GM19438 (cell line): ENCODE data around the gene C1QL1.

Source experiments
- ATAC-seq: cut with Tn5 transposase; IDR thresholded peaks from one replicate; pipeline ENCODE4 v1.9.1; 2021; ENCODE audit warnings: low read depth; ENCODE audit not compliant: unreplicated experiment

The C1QL1 gene

DNA sequence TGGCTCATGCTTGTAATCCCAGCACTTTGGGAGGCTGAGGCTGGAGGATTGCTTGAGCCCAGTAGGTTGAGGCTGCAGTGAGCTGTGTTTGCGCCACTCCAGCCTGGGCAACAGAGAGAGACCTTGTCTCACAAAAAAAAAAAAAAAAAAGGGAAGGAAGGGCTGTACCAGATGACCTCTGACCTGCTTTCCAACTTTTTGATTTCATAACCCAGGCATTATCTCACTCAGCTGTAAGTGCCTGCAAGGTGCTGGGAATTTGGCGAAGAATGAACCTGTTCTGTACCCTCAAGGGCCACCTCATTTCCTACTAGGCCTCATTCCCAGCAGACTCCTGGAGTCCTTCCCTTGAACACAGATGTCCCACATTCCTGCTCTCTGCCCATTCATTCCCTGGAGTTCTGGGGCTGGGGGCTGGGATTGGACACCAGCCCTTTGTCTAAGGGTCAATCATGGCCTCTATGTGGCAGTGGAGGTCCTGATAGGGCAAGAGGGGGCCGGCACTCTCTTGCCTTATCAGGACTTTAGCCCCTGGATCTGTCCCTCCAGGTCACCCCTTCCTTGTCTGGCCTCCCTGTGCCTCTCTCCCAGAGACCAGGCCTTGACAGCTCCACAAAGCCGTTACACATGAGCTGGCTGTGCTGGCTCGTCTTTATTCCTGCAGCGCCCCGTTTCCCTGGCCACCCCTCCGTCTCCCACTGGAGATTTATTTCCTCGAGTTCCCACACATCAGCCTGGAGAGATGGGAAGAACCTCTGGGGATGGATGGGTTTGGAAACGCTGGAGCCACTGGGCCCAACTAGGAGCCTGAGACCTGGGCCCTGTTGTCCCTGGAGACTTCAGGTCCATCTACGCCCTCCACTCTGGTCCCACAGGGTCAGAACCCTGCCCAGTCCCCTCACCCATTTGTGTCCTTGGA is 52.0 kb downstream of the C1QL1 start:
- ATAC-seq, result no peak

DNA sequence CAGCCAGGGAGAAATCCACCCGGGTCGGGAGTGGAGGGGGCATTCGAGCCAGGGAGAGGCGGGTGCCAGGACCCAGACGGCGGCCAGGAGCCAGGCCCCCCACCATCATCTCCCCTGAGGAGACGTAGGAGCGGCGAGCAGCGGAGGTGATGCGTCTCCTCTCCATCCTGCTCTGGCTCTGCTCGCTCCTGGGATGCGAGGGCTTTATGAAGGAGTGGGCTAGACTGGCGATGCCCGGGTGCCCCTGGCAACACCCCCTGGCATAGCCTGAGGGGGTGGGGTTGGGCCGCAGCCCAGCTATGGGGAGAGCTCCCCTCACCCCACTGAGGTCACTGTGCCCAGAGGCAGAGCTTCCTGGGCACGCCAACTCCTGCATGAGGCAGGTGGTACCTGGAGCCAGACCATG is 52.8 kb downstream of the C1QL1 start, which contains the start of gene GFAP:
GFAP (minus strand) TSS at position 180 of the 406 bp plus-strand sequence; CDS start at position 166, 14 bp downstream.
- ATAC-seq, result no peak

DNA sequence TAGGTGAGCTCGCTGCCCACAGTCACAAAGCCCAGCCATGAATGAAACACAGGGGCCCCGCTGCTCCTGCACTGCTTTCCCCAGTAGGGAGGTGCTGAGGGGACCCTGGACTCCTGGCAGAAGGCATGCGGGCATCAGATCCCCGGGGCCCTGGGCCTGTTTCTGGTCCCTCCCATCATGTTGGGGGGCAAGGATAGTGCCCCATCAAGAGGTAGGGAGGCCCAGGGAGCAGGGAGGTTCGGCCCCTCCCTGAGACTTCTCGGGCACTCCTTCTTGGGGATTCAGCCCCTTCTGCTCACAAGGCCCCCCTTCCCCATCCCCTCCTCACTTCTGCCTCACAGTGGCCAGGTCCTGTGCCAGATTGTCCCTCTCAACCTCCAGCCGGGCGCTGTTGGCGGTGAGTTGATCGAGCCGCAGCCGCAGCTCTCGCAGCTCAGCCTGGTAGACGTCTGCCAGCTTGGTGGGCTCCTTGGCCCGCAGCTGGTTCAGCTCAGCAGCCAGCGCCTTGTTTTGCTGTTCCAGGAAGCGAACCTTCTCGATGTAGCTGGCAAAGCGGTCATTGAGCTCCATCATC is 53.3 kb downstream of the C1QL1 start:
- ATAC-seq, result no peak

DNA sequence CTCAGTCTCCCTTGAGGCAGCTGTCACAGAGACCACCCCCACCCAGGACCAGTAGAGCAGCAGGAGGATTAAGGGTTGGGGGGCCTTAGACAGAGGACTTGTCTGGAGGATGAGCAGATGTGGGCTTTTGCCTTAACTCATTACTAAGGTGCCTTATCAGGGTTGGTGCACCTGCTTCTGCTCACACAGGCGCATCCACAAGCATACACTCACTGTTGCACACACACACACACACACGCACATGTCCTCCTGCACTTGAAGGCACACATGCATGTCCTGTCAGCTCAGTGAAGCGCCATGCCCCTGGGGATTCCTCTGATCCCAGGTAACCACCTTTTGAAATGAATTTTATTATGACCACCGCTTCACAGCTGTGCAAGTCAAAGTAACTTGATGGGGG is 54.0 kb downstream of the C1QL1 start:
- ATAC-seq, result no peak

DNA sequence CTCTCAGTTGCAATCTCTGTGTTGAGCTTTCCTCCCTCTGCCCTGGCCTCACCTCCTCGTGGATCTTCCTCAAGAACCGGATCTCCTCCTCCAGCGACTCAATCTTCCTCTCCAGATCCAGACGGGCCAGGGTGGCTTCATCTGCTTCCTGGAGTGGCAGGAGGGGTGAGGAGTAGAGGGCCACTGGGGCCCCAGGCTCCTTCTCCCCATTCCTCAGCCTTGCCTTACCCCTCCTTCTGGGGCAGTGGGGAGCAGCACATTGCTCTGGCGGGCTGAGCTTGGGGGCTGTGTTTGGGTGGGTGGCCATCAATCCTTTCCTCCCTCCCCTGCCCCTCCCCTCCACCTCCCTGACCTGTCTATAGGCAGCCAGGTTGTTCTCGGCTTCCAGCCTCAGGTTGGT is 54.4 kb downstream of the C1QL1 start:
- ATAC-seq, result no peak

DNA sequence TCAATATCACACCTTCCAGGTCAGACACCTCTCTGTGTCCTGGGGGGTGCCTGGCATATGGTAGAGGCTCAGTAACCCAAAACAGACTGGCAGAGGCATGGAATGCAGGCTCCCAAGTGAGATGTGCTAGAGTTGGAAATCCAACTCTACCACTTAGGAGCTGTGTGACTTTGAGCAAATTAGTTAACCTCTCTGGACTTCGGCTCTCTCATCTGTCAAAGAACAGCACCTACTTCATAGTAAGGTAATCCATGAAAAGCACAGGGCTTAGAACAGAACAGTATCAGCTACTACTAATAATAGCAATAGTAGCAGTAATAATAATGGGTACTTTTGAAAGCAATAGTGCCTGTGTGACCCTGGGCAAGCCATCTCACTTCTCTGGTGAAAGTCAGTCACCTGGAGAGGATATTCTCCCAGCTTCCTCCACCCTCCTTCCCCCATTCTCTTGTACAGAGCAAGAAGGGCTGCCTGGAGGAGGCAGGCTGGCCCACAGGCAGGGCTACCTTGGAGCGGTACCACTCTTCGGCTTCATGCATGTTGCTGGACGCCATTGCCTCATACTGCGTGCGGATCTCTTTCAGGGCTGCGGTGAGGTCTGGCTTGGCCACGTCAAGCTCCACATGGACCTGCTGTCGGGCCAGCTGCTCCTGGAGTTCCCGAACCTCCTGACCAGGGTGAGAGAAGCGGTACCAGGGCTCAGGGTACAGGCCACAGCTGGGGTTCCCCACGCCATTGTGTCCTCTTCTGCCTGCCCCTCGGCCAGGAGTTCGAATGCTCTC is 55.1 kb downstream of the C1QL1 start:
- ATAC-seq, result no peak

DNA sequence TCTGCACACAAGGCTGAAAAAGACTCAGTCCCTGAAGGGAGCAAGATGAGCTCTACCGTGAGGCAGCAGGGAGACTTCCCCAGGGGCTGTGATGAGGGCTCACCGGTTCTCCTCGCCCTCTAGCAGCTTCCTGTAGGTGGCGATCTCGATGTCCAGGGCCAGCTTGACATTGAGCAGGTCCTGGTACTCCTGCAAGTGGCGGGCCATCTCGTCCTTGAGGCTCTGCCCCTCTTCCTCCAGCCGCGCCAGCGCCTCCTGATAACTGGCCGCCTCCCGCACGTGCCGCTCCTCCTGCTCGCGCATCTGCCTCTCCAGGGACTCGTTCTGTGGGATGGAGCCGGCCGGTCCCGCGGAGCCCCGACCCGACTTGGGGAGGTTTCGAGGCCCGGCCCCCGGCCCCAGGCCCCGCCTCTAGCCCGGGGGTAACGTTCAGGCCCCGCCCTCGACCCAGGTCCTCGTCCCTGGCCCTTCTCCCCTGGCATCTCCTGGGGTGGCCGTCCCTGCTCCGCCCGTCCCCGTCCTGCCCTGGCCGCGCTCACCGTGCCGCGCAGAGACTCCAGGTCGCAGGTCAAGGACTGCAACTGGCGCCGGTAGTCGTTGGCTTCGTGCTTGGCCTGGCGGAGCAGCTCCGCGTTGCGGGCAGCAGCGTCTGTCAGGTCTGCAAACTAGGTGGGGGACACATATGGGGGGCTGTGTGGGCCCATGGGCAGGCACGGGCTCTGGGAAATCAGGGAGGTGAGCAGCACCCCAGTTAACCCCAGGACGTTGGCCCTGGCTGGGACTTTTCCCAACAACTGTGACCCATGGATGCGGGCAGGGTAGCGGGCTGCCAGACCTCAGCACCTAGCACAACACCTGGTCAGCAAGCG is 56.7 kb downstream of the C1QL1 start:
- ATAC-seq, result no peak

DNA sequence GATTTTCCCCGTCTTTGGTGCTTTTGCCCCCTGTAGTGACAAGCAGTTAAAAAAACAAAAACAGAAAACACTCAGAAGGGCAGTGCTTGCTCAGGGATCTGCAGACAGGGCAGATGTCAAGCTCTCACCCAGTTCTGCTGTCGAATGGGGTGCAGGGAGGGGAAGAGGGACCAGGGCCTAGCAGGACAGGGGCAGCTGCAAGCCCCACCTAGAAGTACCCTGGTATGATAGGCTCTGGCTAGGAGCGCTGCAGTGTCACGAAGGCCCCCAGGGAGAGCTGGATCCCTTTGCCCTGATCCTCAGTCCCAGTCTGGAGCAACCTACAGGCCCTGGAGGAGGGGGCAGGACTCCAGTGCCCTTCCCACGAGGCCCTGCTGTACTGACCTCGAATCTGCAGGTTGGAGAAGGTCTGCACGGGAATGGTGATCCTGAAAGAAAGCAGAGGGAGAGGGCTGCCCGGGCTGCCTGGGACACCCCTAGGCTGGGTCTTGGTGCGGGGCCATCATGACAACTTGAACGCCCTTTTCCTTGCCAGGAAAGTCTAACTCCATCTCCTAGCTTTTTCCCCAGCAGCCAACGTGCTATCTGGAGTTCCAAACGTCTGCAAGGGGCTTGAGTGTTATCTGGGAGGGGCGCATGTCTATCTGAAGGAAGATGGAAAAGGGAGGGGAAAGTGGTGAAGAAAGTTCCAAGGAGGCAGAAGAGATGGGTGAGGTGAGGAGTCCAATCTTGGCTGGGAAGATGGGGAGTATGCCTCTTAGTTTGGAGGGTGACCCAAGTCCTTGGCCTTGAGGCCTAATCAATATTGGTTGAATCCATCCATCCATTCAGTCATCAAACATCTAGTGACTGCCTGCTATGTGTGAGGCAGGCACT is 57.6 kb downstream of the C1QL1 start:
- ATAC-seq, result no peak
